T-helper 2 cell treated with Interferon-gamma antibody and Interleukin-4, amounts not matched to agents 5 μg/mL and 100 μg/mL, for 36 hours (primary cell): ENCODE results near the gene TRIM47.

Experiments used
- DNase-seq: peaks from one replicate; pipeline ENCODE4 v3.0.0; 2021; ENCODE audit warnings: low spot score
- H3K27ac Mint-ChIP-seq: one replicate; pipeline ENCODE4 v1.8.0; 2021; ENCODE audit warnings: mild to moderate bottlenecking, mixed read lengths
- H3K27me3 Mint-ChIP-seq: one replicate; pipeline ENCODE4 v1.8.0; 2021; ENCODE audit warnings: low read depth, mixed read lengths
- H3K36me3 Mint-ChIP-seq: one replicate; pipeline ENCODE4 v1.8.0; 2021; ENCODE audit warnings: low read depth, mixed read lengths
- H3K4me1 Mint-ChIP-seq: one replicate; pipeline ENCODE4 v1.8.0; 2021; ENCODE audit warnings: low read depth, mixed read lengths
- H3K4me3 Mint-ChIP-seq: one replicate; pipeline ENCODE4 v1.8.0; 2022; ENCODE audit warnings: mild to moderate bottlenecking, moderate library complexity, mixed read lengths
- H3K9me3 Mint-ChIP-seq: one replicate; pipeline ENCODE4 v1.8.0; 2021; ENCODE audit warnings: mixed read lengths

The TRIM47 gene

DNA sequence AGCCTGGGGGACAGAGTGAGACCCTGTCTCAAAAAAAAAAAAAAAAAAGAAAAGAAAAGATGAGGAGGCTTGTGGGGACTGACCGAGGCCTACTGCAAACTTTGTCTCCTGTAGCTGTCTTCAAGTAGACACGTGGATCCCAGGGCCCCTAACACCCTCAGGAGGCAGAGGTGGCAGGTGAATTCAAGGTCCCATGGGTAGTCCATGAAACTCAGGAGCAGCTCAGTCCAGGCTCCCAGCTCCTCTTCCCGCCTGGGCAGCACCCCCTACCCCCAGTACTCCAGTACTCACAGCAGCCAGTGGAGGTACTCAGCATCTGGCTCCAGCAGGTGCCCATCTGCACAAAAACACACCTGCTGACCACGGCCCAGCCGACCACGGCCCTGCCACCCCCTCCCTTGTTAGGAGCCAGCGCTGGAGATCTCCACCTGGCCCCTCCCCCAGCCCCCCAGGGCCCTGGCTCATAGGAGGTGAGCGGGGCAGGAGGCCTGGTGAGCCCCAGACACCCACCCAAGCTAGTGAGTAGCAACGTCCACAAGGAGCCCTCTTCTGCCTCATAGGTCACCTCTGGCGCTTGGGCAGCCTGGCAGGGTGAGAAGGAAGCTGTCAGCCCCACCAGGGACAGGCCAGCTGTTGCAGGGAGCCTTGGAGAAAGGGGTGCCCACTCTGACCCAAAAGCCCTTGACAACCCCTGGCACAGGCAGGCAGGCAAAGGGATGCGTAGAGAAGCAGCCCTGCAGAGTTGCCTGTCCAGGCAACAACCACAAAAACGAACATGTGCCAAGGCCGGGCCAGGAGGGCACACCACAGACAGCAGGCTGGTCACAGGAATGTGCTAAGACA is 22.5 kb upstream of the TRIM47 start:
- H3K4me3 Mint-ChIP-seq, result no peak overlapping the region
- peaks cover 11% of the 10 kb centered on the region for H3K4me1 Mint-ChIP-seq
- H3K27ac Mint-ChIP-seq, result no peak overlapping the region
- no peak for DNase-seq
- H3K36me3 Mint-ChIP-seq, result peaks cover 25% of the 10 kb centered on the region
- no peaks in the 10 kb centered on the region for H3K27me3 Mint-ChIP-seq
- H3K9me3 Mint-ChIP-seq, result no peaks in the 10 kb centered on the region

- no peaks in the 10 kb centered on the region for H3K9me3 Mint-ChIP-seq
- H3K4me1 Mint-ChIP-seq, result peaks cover 14% of the 10 kb centered on the region
- peaks cover 28% of the 10 kb centered on the region for H3K36me3 Mint-ChIP-seq
- no peak for DNase-seq
- H3K4me3 Mint-ChIP-seq, result no peak overlapping the region
- no peaks in the 10 kb centered on the region for H3K27me3 Mint-ChIP-seq
- no peak overlapping the region for H3K27ac Mint-ChIP-seq
These were observed 21.5 kb upstream of the TRIM47 start for GRCh38 chr17:75899767-75900468.

GRCh38 chr17:75899353-75899752 is 21.0 kb upstream of the TRIM47 start:
- Mint-ChIP-seq H3K4me3 (no peak overlapping the region), H3K36me3 (peaks cover 28% of the 10 kb centered on the region), H3K9me3 (no peaks in the 10 kb centered on the region), H3K27me3 (no peaks in the 10 kb centered on the region), H3K27ac (no peak overlapping the region), H3K4me1 (peaks cover 15% of the 10 kb centered on the region)
- DNase-seq, result no peak

DNA sequence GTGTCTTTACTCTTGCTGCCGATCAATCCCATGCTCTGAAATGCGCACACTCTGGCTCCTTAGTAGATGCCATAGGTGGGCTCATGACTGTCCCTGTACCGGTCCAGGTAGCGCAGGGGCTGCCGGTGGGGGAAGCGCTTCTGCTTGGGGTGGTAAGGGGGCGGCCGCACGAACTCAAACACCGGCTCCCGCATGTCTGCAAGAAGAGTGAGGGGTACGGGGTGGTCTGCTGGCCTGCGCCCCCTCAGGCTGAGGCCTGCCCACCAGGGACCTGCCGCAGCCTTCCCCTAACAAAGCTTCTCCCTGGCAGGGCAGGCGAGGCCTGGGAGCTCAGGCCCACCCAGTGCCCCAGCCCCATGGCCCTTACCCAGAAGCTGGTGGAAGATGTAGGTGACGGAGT is 20.4 kb upstream of the TRIM47 start:
- Mint-ChIP-seq H3K4me1 (peaks cover 18% of the 10 kb centered on the region), H3K36me3 (peaks cover 29% of the 10 kb centered on the region), H3K27me3 (no peaks in the 10 kb centered on the region), H3K27ac (no peak overlapping the region), H3K4me3 (no peak overlapping the region), H3K9me3 (no peaks in the 10 kb centered on the region)
- DNase-seq, result no peak

DNA sequence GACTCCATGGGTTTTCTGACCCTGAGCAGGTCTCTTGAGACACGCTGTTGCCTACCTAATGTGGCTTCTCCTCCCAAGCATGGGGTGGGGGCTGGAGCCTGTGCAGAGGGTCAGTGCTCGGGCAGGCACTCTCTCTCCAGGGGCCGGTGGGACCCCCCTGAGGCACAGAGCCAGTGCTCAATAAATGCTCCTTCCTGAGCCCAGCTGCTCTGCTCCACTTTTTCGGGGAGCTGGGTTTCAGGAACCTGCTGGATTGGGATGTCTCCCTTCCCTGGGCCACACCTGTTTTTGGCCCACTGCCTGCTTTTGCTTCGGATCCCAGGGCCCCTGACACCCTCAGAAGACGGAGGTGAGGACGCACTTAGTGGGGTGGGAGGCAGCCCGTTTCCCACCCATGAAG is 19.7 kb upstream of the TRIM47 start:
- H3K4me3 Mint-ChIP-seq, result no peak overlapping the region
- no peak overlapping the region for H3K27ac Mint-ChIP-seq
- no peaks in the 10 kb centered on the region for H3K9me3 Mint-ChIP-seq

DNA sequence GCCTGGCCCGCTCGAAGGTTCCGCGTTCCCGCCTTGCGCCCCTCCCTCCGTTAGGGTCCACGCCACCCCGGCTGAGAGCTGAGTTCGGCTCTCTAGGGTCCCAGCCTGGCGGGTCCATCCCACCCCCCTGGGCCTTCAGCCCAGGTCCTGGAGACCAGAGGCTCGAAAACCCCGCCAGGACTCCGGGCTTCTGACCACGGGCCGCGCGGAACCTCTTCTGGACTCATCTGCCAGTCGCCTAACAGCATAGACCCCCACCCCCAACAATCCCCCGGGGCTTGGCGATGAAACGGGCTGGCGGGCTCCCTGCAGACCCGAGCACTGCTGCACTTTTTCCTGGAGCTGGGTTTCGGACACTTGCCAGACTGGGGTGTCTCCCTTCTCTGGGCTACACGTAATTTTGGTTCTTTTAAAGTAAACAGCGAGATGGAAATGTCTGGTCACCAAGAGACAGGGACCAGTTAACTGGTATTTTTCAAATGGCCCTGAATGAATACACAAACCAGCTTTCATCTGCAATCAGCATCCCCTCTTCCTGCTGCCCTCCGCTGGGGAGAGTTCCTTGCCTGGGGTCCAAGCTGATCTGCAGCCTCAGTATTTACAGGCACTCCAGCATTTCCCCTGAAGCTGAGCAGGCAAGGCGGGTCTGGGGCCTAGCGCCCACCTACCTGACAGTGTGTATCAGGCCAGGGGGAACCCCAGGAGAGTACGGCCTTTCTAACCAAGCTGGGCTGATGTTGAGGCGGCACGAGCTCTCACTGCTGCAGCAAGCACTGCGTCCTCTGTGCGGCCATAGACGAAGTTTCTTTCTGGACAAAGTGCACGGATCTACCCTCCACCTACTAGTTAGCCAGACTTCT is 19.0 kb upstream of the TRIM47 start:
- Mint-ChIP-seq H3K27me3 (no peaks in the 10 kb centered on the region), H3K27ac (peak overlapping the region; percentile 75), H3K9me3 (no peaks in the 10 kb centered on the region), H3K36me3 (peaks cover 29% of the 10 kb centered on the region), H3K4me1 (peaks cover 19% of the 10 kb centered on the region), H3K4me3 (peak overlapping the region; percentile 68)
- DNase-seq, result no peak

More for the DNA sequence above, 19.7 kb upstream of the TRIM47 start:
- no peak for DNase-seq
- H3K27me3 Mint-ChIP-seq, result no peaks in the 10 kb centered on the region
- peaks cover 29% of the 10 kb centered on the region for H3K36me3 Mint-ChIP-seq
- H3K4me1 Mint-ChIP-seq, result peaks cover 19% of the 10 kb centered on the region

DNA sequence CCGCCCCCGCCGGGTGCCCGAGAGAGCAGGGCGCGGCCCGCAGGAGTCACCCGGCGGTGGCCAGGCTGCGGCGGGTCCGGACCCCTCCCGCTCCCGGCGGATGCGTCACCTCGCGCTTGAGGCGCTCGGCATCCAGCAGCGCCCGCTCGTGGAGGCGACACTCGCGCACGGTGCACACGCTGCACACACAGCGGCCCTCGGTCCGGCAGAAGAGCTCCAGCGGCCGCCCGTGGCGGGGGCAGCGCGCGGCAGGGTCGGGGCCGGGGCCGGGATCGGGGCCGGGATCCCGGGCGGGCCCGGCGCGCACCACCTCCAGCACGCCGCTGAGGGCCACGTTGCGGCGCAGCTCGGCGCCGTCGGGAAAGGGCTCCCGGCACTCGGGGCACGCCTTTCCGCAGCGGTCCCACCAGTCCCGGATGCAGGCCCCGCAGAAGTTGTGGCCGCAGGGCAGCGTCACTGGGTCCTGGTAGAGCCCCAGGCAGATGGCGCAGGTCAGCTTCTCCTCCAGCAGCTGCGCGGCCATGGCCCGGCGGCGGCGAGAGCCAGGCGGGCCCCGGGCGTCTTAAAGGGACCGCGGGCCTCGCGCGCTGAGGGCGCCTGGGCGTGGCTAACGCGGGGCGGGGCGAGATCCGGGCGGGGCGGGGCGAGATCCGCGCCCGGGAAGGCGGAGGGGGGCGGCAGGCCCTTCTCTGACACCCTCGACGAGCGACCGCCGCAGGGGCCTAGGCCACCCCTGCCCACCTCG is 18.2 kb upstream of the TRIM47 start, which contains the start of gene TRIM65:
Gene TRIM65 (minus strand): TSS at position 537 of the 745 bp plus-strand sequence. CDS start 14 bp downstream, at position 523.
- peaks cover 19% of the 10 kb centered on the region for H3K4me1 Mint-ChIP-seq
- H3K27me3 Mint-ChIP-seq, result no peaks in the 10 kb centered on the region
- peak; percentile 80 for DNase-seq
- H3K36me3 Mint-ChIP-seq, result peaks cover 30% of the 10 kb centered on the region
- peak within 1 kb of the TSS; percentile 75 for H3K27ac Mint-ChIP-seq
- H3K9me3 Mint-ChIP-seq, result no peaks in the 10 kb centered on the region
- H3K4me3 Mint-ChIP-seq, result peak within 1 kb of the TSS; percentile 89

- Mint-ChIP-seq H3K4me3 (peak overlapping the region; percentile 89), H3K36me3 (peaks cover 33% of the 10 kb centered on the region), H3K27ac (peak overlapping the region; percentile 74), H3K9me3 (no peaks in the 10 kb centered on the region), H3K4me1 (peaks cover 19% of the 10 kb centered on the region), H3K27me3 (no peaks in the 10 kb centered on the region)
- DNase-seq, result no peak
These were observed 17.2 kb upstream of the TRIM47 start for GRCh38 chr17:75895370-75896155.

DNA sequence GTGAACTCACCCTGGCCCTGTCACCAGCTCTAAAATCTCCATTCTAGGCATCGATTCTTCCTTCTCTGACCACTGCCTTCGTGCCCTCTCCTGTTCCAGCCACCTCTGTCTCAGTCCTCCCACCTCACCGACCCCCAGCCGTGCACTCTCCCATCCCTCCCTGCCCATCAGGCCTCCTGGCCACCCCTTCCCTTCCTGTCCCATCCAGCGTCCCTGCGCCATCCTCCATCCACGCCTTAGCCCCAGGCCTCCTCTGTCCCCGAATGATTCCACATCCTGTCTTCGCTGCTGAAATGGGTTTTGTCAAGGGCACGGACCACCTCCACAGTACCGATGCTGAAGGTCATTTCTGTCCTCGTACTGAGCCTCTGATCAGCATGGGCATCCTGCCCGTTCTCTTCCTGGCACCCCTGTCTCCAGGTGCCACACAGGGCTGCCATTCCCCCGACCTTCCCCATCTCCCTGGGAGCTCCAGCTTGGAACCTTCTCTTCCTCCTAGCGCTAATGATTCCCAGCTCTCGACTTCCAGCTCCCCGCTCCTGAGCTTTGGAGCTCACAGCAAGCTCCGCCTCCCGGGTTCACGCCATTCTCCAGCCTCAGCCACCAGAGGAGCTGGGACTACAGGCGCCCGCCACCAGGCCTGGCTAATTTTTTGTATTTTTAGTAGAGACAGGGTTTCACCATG is 15.8 kb upstream of the TRIM47 start:
- no peaks in the 10 kb centered on the region for H3K27me3 Mint-ChIP-seq
- H3K4me3 Mint-ChIP-seq, result peak overlapping the region; percentile 30
- peak overlapping the region; percentile 56 for H3K27ac Mint-ChIP-seq
- peaks cover 19% of the 10 kb centered on the region for H3K4me1 Mint-ChIP-seq
- H3K9me3 Mint-ChIP-seq, result no peaks in the 10 kb centered on the region
- no peak for DNase-seq
- H3K36me3 Mint-ChIP-seq, result peaks cover 28% of the 10 kb centered on the region

- H3K4me1 Mint-ChIP-seq, result peaks cover 19% of the 10 kb centered on the region
- H3K27me3 Mint-ChIP-seq, result no peaks in the 10 kb centered on the region
- no peak for DNase-seq
- H3K36me3 Mint-ChIP-seq, result peaks cover 21% of the 10 kb centered on the region
- H3K9me3 Mint-ChIP-seq, result no peaks in the 10 kb centered on the region
- H3K27ac Mint-ChIP-seq, result peak overlapping the region; percentile 56
- H3K4me3 Mint-ChIP-seq, result peak overlapping the region; percentile 30
These were observed 15.1 kb upstream of the TRIM47 start for GRCh38 chr17:75893305-75894048.

GRCh38 chr17:75892556-75893224 is 14.3 kb upstream of the TRIM47 start:
- no peaks in the 10 kb centered on the region for H3K9me3 Mint-ChIP-seq
- H3K27me3 Mint-ChIP-seq, result no peaks in the 10 kb centered on the region
- no peak overlapping the region for H3K27ac Mint-ChIP-seq
- no peak overlapping the region for H3K4me3 Mint-ChIP-seq
- DNase-seq, result no peak
- H3K4me1 Mint-ChIP-seq, result peaks cover 19% of the 10 kb centered on the region
- H3K36me3 Mint-ChIP-seq, result peaks cover 19% of the 10 kb centered on the region
